ENCODE measurements around the gene SLC14A1. TPM values are rescaled to one million over a fixed set of nuclear protein-coding genes. Genes with fewer than 3 reads are reported as not detected.

Gene SLC14A1
- total RNA-seq, 3 donors from 2014 or later (not counting 1 experiment from before 2014, with no cell fraction given), result 21.2 to 51.6 (median 42.2) TPM

- no peak overlapping the region for H3K27ac ChIP-seq (ENCODE audit: low read length)
- ATAC-seq (no peak), DNase-seq (no peak)
- no peak overlapping the region for H3K27ac Mint-ChIP-seq
- H3K36me3 ChIP-seq (ENCODE audit: control insufficient read depth, insufficient read depth, low read length), result no peaks in the 10 kb centered on the region
- no peaks in the 10 kb centered on the region for H3K36me3 Mint-ChIP-seq
- no peaks in the 10 kb centered on the region for H3K27me3 ChIP-seq (ENCODE audit: control insufficient read depth, insufficient read depth, low read length)
- no peak overlapping the region for H3K4me3 ChIP-seq (ENCODE audit: low read length)
- H3K4me1 ChIP-seq (ENCODE audit: control insufficient read depth, insufficient read depth, low read length), result no peaks in the 10 kb centered on the region
- H3K4me1 Mint-ChIP-seq, result peaks cover 5% of the 10 kb centered on the region in 2 donors
- H3K27me3 Mint-ChIP-seq (ENCODE audit: low read depth in 2 of 2), result no peaks in the 10 kb centered on the region
- intact Hi-C loops (cut with micrococcal nuclease), result no loop called here
- no peaks in the 10 kb centered on the region for H3K9me3 Mint-ChIP-seq
- WGBS (ENCODE audit: insufficient coverage), result 95% methylated on average over 7 of the region's 7 CpGs
- H3K9me3 ChIP-seq (ENCODE audit: control insufficient read depth, insufficient read depth, low read length), result no peaks in the 10 kb centered on the region
- H3K4me3 Mint-ChIP-seq, result no peak overlapping the region
- TF ChIP-seq, protein P1, sequence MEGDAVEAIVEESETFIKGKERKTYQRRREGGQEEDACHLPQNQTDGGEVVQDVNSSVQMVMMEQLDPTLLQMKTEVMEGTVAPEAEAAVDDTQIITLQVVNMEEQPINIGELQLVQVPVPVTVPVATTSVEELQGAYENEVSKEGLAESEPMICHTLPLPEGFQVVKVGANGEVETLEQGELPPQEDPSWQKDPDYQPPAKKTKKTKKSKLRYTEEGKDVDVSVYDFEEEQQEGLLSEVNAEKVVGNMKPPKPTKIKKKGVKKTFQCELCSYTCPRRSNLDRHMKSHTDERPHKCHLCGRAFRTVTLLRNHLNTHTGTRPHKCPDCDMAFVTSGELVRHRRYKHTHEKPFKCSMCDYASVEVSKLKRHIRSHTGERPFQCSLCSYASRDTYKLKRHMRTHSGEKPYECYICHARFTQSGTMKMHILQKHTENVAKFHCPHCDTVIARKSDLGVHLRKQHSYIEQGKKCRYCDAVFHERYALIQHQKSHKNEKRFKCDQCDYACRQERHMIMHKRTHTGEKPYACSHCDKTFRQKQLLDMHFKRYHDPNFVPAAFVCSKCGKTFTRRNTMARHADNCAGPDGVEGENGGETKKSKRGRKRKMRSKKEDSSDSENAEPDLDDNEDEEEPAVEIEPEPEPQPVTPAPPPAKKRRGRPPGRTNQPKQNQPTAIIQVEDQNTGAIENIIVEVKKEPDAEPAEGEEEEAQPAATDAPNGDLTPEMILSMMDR (IDR thresholded peaks at IDR 0.05), result no peak
Observed at GRCh38 chr18:45719106-45719505, 4.9 kb upstream of the SLC14A1 start.

DNA sequence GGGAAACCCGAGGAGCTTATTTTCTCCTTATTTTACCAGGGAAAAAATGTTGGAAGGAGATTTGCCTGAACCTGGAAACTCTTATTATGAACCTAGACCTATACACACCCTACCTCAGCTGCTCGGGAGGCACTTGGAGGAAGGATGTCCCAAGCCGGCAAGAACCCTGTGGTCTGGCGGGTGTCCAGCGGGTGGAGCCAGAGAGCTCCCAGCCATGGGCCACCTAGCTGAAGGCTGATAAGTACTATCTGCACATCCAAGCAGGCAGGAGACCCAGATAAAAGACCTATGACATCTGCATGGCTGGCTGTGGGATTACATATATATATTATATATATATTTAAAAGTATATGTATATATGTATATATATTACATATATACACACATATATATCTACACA is 1.1 kb upstream of the SLC14A1 start:
- H3K27me3 ChIP-seq (ENCODE audit: control insufficient read depth, insufficient read depth, low read length), result no peaks in the 10 kb centered on the region
- no peaks in the 10 kb centered on the region for H3K27me3 Mint-ChIP-seq (ENCODE audit: low read depth in 2 of 2)
- intact Hi-C loops (cut with micrococcal nuclease), result loop anchor here (1.0 to 2.0 kb wide), 4 partner anchors 58 to 251 kb away; no protein-coding TSS in a partner anchor
- no peak overlapping the region for H3K4me3 ChIP-seq (ENCODE audit: low read length)
- H3K4me3 Mint-ChIP-seq, result no peak overlapping the region
- ATAC-seq, result peak; percentile 81 to 99 (median 99)
- TF ChIP-seq, protein P1 (IDR thresholded peaks at IDR 0.05), result peak; percentile 70
- no peaks in the 10 kb centered on the region for H3K36me3 ChIP-seq (ENCODE audit: control insufficient read depth, insufficient read depth, low read length)
- H3K27ac Mint-ChIP-seq, result no peak overlapping the region
- no peaks in the 10 kb centered on the region for H3K9me3 ChIP-seq (ENCODE audit: control insufficient read depth, insufficient read depth, low read length)
- no peaks in the 10 kb centered on the region for H3K9me3 Mint-ChIP-seq
- no peak overlapping the region for H3K27ac ChIP-seq (ENCODE audit: low read length)
- no peaks in the 10 kb centered on the region for H3K4me1 Mint-ChIP-seq
- WGBS (ENCODE audit: insufficient coverage), result 2% methylated on average over 4 of the region's 5 CpGs
- peaks cover 7% of the 10 kb centered on the region for H3K36me3 Mint-ChIP-seq
- H3K4me1 ChIP-seq (ENCODE audit: control insufficient read depth, insufficient read depth, low read length), result no peaks in the 10 kb centered on the region
- peak; percentile 60 to 69 for DNase-seq

DNA sequence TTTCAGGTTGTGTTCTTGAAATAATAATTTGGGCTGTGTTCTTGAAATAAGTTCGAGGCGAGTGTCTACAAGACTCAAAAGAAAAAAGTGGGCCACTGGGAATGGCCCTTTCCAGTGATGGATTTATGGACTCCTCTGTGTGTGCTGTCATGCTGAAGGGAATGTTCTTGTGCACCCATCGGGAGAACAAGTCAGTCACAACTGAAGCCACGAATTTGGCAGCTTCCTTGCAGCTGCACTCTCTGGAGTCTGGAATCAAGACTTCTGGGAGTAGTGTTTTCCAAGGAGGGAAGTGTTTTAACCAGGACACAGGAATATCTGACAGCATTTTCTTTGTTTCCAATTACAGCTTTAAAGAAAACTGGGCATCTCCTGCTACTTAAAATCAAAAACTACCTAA is 620 bp downstream of the SLC14A1 start:
- no peaks in the 10 kb centered on the region for H3K9me3 Mint-ChIP-seq
- no peaks in the 10 kb centered on the region for H3K36me3 ChIP-seq (ENCODE audit: control insufficient read depth, insufficient read depth, low read length)
- no peak overlapping the region for H3K27ac Mint-ChIP-seq
- H3K27me3 ChIP-seq (ENCODE audit: control insufficient read depth, insufficient read depth, low read length), result no peaks in the 10 kb centered on the region
- WGBS (ENCODE audit: insufficient coverage), result 71% methylated on average over 4 of the region's 4 CpGs
- H3K4me3 ChIP-seq (ENCODE audit: low read length), result no peak overlapping the region
- no peak for ATAC-seq
- H3K4me1 Mint-ChIP-seq, result no peaks in the 10 kb centered on the region
- no peak overlapping the region for H3K4me3 Mint-ChIP-seq
- no peak overlapping the region for H3K27ac ChIP-seq (ENCODE audit: low read length)
- DNase-seq, result no peak
- no peaks in the 10 kb centered on the region for H3K27me3 Mint-ChIP-seq (ENCODE audit: low read depth in 2 of 2)
- H3K9me3 ChIP-seq (ENCODE audit: control insufficient read depth, insufficient read depth, low read length), result no peaks in the 10 kb centered on the region
- peaks cover 7% of the 10 kb centered on the region for H3K36me3 Mint-ChIP-seq
- TF ChIP-seq, protein P1 (IDR thresholded peaks at IDR 0.05), result no peak
- intact Hi-C loops (cut with micrococcal nuclease), result no loop called here
- H3K4me1 ChIP-seq (ENCODE audit: control insufficient read depth, insufficient read depth, low read length), result no peaks in the 10 kb centered on the region

DNA sequence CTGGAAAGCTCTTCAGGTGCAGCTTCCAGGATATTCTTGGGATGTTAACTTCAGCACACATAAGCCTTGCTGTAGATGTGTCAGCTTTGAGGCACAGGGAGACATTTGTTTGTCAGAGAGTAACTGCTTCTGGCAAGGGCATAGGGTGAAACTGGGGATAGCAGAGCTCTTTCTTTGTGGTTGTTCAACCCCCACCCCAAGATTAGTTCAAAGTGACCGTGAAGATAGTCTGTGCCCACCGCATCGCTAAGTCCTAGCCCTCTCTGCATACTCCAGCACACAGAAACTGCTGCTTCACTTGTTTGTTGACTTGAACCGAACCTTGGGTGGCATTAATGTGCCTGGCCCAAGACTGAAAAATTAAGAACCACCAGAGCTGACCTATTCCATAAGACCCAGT is 1.4 kb downstream of the SLC14A1 start:
- no peaks in the 10 kb centered on the region for H3K27me3 ChIP-seq (ENCODE audit: control insufficient read depth, insufficient read depth, low read length)

More for the DNA sequence above, 1.4 kb downstream of the SLC14A1 start:
- 72% methylated on average over 4 of the region's 4 CpGs for WGBS (ENCODE audit: insufficient coverage)
- no peak for ATAC-seq
- TF ChIP-seq, protein P1 (IDR thresholded peaks at IDR 0.05), result no peak
- Histone ChIP-seq H3K4me1 (ENCODE audit: control insufficient read depth, insufficient read depth, low read length) (no peaks in the 10 kb centered on the region), H3K9me3 (ENCODE audit: control insufficient read depth, insufficient read depth, low read length) (no peaks in the 10 kb centered on the region), H3K27ac (ENCODE audit: low read length) (no peak overlapping the region), H3K36me3 (ENCODE audit: control insufficient read depth, insufficient read depth, low read length) (no peaks in the 10 kb centered on the region), H3K4me3 (ENCODE audit: low read length) (no peak overlapping the region)
- DNase-seq, result no peak
- Mint-ChIP-seq H3K27ac (no peak overlapping the region), H3K4me1 (peaks cover 0 to under 1% of the 10 kb centered on the region in 2 donors), H3K36me3 (peaks cover 7% of the 10 kb centered on the region), H3K9me3 (no peaks in the 10 kb centered on the region), H3K27me3 (ENCODE audit: low read depth in 2 of 2) (no peaks in the 10 kb centered on the region), H3K4me3 (no peak overlapping the region)
- intact Hi-C loops (cut with micrococcal nuclease), result no loop called here

Measured in natural killer cell (primary cell).